Measurements from ENCODE around the gene LDHD. TPM values are rescaled to one million over a fixed set of nuclear protein-coding genes. Genes with fewer than 3 reads are reported as not detected.
A peak's percentile ranks its signal among the peaks of the same experiment; 100 is the strongest.

The LDHD gene
- 0.22 TPM for polyA plus RNA-seq (2012; ENCODE audit: insufficient read depth, insufficient read length, low read depth)

GRCh38 chr16:75116081-75116910, at the start of gene LDHD:
Gene LDHD, minus strand, starts transcription at chr16:75116780. Its CDS starts 60 bp downstream, at chr16:75116720.
- Histone ChIP-seq H3K9me3 (no peaks in the 10 kb centered on the region), H3K4me1 (no peaks in the 10 kb centered on the region), H3K36me3 (no peaks in the 10 kb centered on the region), H3K4me3 (ENCODE audit: low read depth, low read length) (no peak within 1 kb of the TSS), H3K27me3 (no peaks in the 10 kb centered on the region)
- DNase-seq = peak; percentile 46
- TF ChIP-seq CTCF (IDR thresholded peaks at IDR 0.05; ENCODE audit: low read depth, low read length) = no peak

DNA sequence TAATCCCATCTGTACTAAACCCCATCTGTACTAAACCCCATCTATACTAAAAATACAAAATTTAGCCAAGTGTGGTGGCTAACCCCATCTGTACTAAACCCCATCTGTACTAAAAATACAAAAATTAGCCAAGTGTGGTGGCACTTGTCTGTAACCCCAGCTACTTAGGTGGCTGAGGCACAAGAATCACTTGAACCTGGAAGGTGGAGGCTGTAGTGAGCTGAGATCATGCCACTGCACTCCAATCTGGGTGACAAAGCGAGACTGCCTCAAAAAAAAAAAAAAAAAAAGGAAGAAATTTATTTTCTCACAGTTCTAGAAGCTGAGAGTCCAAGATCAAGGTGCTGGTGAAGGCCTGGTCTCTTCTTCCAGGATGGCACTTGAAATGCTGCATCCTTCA, 43.8 kb upstream of the LDHD start:
- no peak overlapping the region for H3K4me3 ChIP-seq (ENCODE audit: low read depth, low read length)
- peaks cover 27% of the 10 kb centered on the region for H3K36me3 ChIP-seq
- no peak for TF ChIP-seq CTCF (IDR thresholded peaks at IDR 0.05; ENCODE audit: low read depth, low read length)
- peaks cover 2% of the 10 kb centered on the region; the same call in 1 of the 2 replicates for H3K9me3 ChIP-seq
- H3K4me1 ChIP-seq = no peaks in the 10 kb centered on the region
- DNase-seq = no peak
- no peaks in the 10 kb centered on the region for H3K27me3 ChIP-seq

DNA sequence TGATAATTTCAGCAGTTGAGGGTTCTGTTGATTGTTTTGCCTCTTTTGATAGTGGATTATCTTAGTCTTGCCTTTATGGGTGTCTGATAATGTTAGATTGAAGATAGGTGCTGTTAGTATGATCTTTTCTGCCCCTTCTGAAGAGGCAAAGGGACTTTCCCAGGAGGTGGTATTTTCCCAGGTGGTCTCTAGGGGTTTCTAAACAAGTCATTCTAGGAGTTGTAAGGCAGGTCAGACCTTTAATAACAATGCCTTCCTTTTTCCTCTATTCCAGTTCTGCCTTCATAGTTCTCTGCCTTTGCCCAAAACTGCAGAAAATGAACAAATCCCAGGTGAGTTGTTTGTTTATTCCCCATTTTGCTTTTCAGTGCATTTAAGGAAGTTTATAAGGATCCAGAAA, 36.1 kb upstream of the LDHD start:
- Histone ChIP-seq H3K36me3 (peaks cover 33% of the 10 kb centered on the region), H3K9me3 (no peaks in the 10 kb centered on the region), H3K4me1 (no peaks in the 10 kb centered on the region), H3K27me3 (no peaks in the 10 kb centered on the region), H3K4me3 (ENCODE audit: low read depth, low read length) (no peak overlapping the region)
- no peak for TF ChIP-seq CTCF (IDR thresholded peaks at IDR 0.05; ENCODE audit: low read depth, low read length)
- no peak for DNase-seq

DNA sequence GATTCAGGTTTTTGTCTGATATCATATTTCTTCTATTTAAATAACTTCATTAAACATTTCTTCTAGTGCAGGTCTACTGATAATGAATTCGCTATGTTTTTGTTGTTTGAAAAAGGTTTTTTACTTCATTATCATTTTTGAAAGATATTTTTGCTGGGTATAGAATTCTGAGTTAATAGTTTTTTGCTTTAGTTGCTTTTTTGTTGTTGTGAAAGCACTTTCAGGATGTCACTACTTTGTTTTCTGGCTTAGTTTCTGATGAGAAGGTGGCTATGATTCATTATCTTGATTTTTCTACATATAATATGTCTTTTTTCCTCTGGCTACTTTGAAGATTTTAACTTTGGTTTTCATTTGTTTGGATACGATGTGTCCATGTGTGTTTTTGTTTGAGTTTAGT, 35.2 kb upstream of the LDHD start:
- H3K4me3 ChIP-seq (ENCODE audit: low read depth, low read length) = no peak overlapping the region
- no peak for TF ChIP-seq CTCF (IDR thresholded peaks at IDR 0.05; ENCODE audit: low read depth, low read length)
- H3K36me3 ChIP-seq = peaks cover 33% of the 10 kb centered on the region
- no peaks in the 10 kb centered on the region for H3K4me1 ChIP-seq
- DNase-seq = no peak
- no peaks in the 10 kb centered on the region for H3K27me3 ChIP-seq
- no peaks in the 10 kb centered on the region for H3K9me3 ChIP-seq

- peaks cover 13% of the 10 kb centered on the region; the same call in 1 of the 2 replicates for H3K36me3 ChIP-seq
- no peaks in the 10 kb centered on the region for H3K4me1 ChIP-seq
- no peaks in the 10 kb centered on the region for H3K27me3 ChIP-seq
- TF ChIP-seq CTCF (IDR thresholded peaks at IDR 0.05; ENCODE audit: low read depth, low read length) = no peak
- H3K9me3 ChIP-seq = no peaks in the 10 kb centered on the region
- peak within 1 kb of the TSS; percentile 88 for H3K4me3 ChIP-seq (ENCODE audit: low read depth, low read length)
- peak; percentile 96 for DNase-seq
Observed at GRCh38 chr16:75148311-75149195, 32.0 kb upstream of the LDHD start, which contains the start of gene ZFP1. Gene ZFP1, plus strand, starts transcription at chr16:75148524. Its CDS starts 4,428 bp downstream, at chr16:75152952.
